GM12875 (cell line): Measurements from ENCODE around the gene TXNRD1.

Source experiments
- H3K4me3 ChIP-seq: one replicate; pipeline ENCODE4 v1.5.1; 2011; ENCODE audit warnings: low read depth, low read length, control low read depth
- TF ChIP-seq, protein P1 (sequence below): IDR thresholded peaks from 2 replicates; pipeline ENCODE4 v1.5.1; 2011; ENCODE audit warnings: low read depth, mild to moderate bottlenecking, control low read depth, inconsistent platforms, low read length, moderate library complexity, borderline replicate concordance; ENCODE audit not compliant: insufficient read depth

The TXNRD1 gene

GRCh38 chr12:104272938-104273337 is 57.4 kb downstream of the TXNRD1 start:
- no peak overlapping the region for H3K4me3 ChIP-seq
- TF ChIP-seq, protein P1, sequence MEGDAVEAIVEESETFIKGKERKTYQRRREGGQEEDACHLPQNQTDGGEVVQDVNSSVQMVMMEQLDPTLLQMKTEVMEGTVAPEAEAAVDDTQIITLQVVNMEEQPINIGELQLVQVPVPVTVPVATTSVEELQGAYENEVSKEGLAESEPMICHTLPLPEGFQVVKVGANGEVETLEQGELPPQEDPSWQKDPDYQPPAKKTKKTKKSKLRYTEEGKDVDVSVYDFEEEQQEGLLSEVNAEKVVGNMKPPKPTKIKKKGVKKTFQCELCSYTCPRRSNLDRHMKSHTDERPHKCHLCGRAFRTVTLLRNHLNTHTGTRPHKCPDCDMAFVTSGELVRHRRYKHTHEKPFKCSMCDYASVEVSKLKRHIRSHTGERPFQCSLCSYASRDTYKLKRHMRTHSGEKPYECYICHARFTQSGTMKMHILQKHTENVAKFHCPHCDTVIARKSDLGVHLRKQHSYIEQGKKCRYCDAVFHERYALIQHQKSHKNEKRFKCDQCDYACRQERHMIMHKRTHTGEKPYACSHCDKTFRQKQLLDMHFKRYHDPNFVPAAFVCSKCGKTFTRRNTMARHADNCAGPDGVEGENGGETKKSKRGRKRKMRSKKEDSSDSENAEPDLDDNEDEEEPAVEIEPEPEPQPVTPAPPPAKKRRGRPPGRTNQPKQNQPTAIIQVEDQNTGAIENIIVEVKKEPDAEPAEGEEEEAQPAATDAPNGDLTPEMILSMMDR: no peak

- TF ChIP-seq, protein P1: no peak
- H3K4me3 ChIP-seq: no peak overlapping the region
Measured at GRCh38 chr12:104273503-104273902, 57.9 kb downstream of the TXNRD1 start.

DNA sequence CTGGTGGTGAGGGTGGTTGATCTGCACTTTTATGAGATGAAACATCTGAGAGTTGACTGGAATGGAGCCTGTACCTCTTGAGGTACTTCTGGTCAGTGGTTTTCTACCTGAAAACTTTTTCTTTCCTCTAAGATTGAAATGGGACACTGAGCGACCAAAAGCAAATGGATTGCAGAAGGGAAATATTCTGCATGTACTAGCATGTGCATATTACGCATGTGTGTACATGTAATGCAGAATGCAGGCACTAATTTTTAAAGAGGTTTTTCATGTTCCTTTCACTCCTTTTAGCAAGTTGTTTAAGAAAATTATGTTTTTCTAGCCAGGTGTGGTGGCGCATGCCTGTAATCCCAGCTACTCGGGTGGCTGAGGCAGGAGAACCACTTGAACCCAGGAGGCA is 59.2 kb downstream of the TXNRD1 start:
- TF ChIP-seq, protein P1: no peak
- no peak overlapping the region for H3K4me3 ChIP-seq

- no peak overlapping the region for H3K4me3 ChIP-seq
- TF ChIP-seq, protein P1: no peak
Measured at GRCh38 chr12:104275689-104276088, 60.1 kb downstream of the TXNRD1 start.

DNA sequence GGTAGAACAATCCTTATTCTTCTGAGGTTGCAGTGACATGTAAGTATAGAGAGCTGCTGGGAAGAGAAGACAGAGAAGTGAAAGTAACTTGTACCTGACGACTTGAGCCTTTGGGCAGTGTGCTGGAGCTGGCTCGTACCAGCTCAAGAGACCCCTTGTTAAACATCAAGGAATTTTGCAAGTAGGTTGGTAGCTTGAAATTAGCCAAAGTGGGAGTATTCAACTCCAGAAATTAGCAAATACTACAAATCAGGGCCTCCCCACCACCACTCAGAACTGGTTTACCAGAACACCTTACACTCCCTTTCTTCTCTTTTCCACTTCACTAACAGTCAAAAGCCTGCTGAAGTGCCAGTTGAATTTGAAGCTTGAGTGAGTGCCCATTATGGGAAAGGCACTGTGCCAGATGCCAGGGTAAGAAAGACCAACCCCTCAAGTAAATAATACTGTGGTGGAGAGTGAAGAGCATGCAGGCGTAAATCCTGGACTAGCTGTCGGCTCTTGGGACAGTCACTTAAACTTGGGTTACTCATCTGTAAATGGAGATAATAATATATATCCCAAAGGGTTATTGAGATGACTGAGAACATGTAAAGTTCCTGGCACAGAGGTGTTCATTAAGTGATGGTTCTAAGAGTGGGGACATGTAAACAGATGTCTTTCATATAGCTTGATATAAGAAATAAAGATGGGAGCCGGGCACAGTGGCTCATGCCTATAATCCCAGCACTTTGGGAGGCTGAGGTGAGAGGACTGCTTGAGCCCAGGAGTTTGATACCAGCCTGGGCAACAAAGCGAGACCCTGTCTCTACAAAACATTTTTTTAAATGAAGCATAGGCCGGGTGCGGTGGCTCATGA is 60.9 kb downstream of the TXNRD1 start:
- peak overlapping the region; percentile 24 for H3K4me3 ChIP-seq
- TF ChIP-seq, protein P1: no peak

- no peak overlapping the region for H3K4me3 ChIP-seq
- TF ChIP-seq, protein P1: no peak
Measured at GRCh38 chr12:104279164-104279563, 63.6 kb downstream of the TXNRD1 start.

DNA sequence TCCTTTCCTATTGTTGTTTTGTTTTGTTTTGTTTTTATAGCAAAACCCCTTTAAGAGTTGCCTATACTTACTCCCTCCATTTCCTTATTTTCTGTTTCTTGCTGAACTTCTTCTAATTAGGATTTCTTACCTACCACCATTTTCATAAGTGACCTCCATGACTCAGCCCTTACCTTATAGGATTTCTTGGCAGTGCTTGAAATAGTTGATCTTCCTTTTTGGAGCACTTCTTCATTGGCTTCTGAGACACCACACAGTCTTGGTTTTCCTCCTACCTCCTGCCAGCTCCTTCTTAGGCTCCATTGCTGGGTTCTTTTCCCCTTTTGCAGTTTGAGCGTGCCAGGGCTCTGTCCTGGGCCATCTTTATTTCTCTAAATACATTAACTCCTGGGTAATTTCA is 64.5 kb downstream of the TXNRD1 start:
- H3K4me3 ChIP-seq: no peak overlapping the region
- TF ChIP-seq, protein P1: no peak
